Measurements from ENCODE around the gene ZNF346. TPM values are rescaled to one million over a fixed set of nuclear protein-coding genes. Genes with fewer than 3 reads are reported as not detected.

ZNF346 gene
- total and polyA plus RNA-seq, 2 of the 13 experiments (the other 11 are each of a cell fraction or from before 2014, with no cell fraction given) = 8.6 to 19.4 TPM

DNA sequence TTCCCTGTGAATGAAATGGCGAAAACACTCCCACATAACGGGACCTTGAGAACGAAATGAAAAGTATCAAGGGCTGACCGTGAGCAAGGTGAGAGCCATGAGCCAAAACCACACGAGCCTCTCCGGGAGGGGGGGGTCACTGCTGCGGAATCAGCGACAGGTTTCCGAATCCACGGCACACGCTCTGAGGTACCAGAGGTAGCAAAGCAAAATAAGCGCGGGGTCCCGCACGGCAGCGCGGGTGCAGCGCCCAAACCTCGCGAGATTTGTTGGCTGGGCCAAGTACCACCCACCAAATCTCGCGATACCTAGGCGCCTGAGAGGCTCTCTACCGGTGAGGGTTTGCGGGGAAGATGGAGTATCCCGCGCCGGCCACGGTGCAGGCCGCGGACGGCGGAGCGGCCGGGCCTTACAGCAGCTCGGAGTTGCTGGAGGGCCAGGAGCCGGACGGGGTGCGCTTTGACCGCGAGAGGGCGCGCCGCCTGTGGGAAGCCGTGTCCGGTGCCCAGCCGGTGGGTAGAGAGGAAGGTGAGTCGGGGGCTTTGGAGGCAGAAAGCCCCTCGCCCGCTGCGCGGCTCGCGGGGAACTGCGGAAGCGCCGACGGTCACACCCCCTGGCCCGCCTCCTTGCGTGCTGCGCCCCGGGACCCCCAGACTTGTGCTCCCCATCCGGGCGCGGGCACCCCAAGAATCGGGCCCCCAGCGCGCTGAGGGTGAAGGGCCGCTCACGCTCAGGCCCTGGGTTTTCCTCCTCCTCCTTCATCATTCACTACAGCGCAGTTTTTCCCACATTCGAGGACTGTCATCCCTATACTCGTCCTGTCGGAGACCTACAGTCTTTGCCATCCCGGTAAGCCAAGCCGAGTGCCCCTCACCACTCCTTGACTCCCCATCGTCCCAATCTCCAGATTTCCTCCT lies at the start of gene ZNF346 (continued):
- TF ChIP-seq ZNF670 (CRISPR knock-in tag; IDR thresholded peaks at IDR 0.05; ENCODE audit: borderline replicate concordance) (no peak), NFKB2 (CRISPR knock-in tag; IDR thresholded peaks at IDR 0.05; ENCODE audit: borderline replicate concordance) (peak; percentile 80; the same call in 1 of the 2 replicates), PRPF4 (IDR thresholded peaks at IDR 0.05; ENCODE audit: low read depth, low read length, poor library complexity, severe bottlenecking) (no peak), ZNF577 (CRISPR knock-in tag; IDR thresholded peaks at IDR 0.05; ENCODE audit: borderline replicate concordance, low read depth) (peak; percentile 54; the same call in 1 of the 2 replicates), NR1H2 (CRISPR knock-in tag; IDR thresholded peaks at IDR 0.05; ENCODE audit: borderline replicate concordance, low read depth) (no peak), SETDB1 (CRISPR knock-in tag; IDR thresholded peaks at IDR 0.05; ENCODE audit: borderline replicate concordance) (no peak), FOXA1 (IDR thresholded peaks at IDR 0.05) (no peak), FOXA1 (CRISPR knock-in tag; IDR thresholded peaks at IDR 0.05) (no peak), ZKSCAN1 (IDR thresholded peaks at IDR 0.05; ENCODE audit: low read length) (no peak), SP1 (IDR thresholded peaks at IDR 0.05) (no peak; the same call in 1 of the 2 replicates), SP1 (CRISPR knock-in tag; IDR thresholded peaks at IDR 0.05) (no peak), FOXK1 (CRISPR knock-in tag; IDR thresholded peaks at IDR 0.05; ENCODE audit: borderline replicate concordance, low read depth) (no peak), ZNF768 (CRISPR knock-in tag; IDR thresholded peaks at IDR 0.05) (peak; percentile 70; the same call in 1 of the 2 replicates), ZNF235 (CRISPR knock-in tag; IDR thresholded peaks at IDR 0.05; ENCODE audit: borderline replicate concordance) (no peak), RNF2 (conservative IDR thresholded peaks at IDR 0.05; ENCODE audit: low read depth) (no peak), ZBTB3 (CRISPR knock-in tag; IDR thresholded peaks at IDR 0.05; ENCODE audit: borderline replicate concordance, low read depth) (no peak), MIER2 (CRISPR knock-in tag; IDR thresholded peaks at IDR 0.05) (no peak)
- TF ChIP-seq, protein P1, sequence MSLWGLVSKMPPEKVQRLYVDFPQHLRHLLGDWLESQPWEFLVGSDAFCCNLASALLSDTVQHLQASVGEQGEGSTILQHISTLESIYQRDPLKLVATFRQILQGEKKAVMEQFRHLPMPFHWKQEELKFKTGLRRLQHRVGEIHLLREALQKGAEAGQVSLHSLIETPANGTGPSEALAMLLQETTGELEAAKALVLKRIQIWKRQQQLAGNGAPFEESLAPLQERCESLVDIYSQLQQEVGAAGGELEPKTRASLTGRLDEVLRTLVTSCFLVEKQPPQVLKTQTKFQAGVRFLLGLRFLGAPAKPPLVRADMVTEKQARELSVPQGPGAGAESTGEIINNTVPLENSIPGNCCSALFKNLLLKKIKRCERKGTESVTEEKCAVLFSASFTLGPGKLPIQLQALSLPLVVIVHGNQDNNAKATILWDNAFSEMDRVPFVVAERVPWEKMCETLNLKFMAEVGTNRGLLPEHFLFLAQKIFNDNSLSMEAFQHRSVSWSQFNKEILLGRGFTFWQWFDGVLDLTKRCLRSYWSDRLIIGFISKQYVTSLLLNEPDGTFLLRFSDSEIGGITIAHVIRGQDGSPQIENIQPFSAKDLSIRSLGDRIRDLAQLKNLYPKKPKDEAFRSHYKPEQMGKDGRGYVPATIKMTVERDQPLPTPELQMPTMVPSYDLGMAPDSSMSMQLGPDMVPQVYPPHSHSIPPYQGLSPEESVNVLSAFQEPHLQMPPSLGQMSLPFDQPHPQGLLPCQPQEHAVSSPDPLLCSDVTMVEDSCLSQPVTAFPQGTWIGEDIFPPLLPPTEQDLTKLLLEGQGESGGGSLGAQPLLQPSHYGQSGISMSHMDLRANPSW (CRISPR knock-in tag; IDR thresholded peaks at IDR 0.05; ENCODE audit: borderline replicate concordance) = no peak
- TF ChIP-seq, protein P2, sequence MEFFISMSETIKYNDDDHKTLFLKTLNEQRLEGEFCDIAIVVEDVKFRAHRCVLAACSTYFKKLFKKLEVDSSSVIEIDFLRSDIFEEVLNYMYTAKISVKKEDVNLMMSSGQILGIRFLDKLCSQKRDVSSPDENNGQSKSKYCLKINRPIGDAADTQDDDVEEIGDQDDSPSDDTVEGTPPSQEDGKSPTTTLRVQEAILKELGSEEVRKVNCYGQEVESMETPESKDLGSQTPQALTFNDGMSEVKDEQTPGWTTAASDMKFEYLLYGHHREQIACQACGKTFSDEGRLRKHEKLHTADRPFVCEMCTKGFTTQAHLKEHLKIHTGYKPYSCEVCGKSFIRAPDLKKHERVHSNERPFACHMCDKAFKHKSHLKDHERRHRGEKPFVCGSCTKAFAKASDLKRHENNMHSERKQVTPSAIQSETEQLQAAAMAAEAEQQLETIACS (CRISPR knock-in tag; IDR thresholded peaks at IDR 0.05) = no peak
- TF ChIP-seq, protein P3, sequence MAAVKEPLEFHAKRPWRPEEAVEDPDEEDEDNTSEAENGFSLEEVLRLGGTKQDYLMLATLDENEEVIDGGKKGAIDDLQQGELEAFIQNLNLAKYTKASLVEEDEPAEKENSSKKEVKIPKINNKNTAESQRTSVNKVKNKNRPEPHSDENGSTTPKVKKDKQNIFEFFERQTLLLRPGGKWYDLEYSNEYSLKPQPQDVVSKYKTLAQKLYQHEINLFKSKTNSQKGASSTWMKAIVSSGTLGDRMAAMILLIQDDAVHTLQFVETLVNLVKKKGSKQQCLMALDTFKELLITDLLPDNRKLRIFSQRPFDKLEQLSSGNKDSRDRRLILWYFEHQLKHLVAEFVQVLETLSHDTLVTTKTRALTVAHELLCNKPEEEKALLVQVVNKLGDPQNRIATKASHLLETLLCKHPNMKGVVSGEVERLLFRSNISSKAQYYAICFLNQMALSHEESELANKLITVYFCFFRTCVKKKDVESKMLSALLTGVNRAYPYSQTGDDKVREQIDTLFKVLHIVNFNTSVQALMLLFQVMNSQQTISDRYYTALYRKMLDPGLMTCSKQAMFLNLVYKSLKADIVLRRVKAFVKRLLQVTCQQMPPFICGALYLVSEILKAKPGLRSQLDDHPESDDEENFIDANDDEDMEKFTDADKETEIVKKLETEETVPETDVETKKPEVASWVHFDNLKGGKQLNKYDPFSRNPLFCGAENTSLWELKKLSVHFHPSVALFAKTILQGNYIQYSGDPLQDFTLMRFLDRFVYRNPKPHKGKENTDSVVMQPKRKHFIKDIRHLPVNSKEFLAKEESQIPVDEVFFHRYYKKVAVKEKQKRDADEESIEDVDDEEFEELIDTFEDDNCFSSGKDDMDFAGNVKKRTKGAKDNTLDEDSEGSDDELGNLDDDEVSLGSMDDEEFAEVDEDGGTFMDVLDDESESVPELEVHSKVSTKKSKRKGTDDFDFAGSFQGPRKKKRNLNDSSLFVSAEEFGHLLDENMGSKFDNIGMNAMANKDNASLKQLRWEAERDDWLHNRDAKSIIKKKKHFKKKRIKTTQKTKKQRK (IDR thresholded peaks at IDR 0.05; ENCODE audit: low read length) = no peak
- TF ChIP-seq, protein P4, sequence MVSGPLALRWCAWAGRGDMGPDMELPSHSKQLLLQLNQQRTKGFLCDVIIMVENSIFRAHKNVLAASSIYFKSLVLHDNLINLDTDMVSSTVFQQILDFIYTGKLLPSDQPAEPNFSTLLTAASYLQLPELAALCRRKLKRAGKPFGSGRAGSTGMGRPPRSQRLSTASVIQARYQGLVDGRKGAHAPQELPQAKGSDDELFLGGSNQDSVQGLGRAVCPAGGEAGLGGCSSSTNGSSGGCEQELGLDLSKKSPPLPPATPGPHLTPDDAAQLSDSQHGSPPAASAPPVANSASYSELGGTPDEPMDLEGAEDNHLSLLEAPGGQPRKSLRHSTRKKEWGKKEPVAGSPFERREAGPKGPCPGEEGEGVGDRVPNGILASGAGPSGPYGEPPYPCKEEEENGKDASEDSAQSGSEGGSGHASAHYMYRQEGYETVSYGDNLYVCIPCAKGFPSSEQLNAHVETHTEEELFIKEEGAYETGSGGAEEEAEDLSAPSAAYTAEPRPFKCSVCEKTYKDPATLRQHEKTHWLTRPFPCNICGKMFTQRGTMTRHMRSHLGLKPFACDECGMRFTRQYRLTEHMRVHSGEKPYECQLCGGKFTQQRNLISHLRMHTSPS (CRISPR knock-in tag; IDR thresholded peaks at IDR 0.05; ENCODE audit: low read depth) = 0 out of 2 replicates have a peak, but pooled peaks have one; percentile 24
